H1 (cell line): ENCODE results near the gene OTUD1. TPM values are rescaled to one million over a fixed set of nuclear protein-coding genes. Genes with fewer than 3 reads are reported as not detected.

Experiments used
- CTCF ChIA-PET: fragments of 300-600 bp; sonication (Branson Sonifier 250); formaldehyde crosslinking; loops from one replicate; lab custom pipeline; 2021; ENCODE audit not compliant: partially characterized antibody; lab: Charles Lee
- POLR2A ChIA-PET: fragments of 300-600 bp; sonication (Branson Sonifier 250); formaldehyde crosslinking; loops from one replicate; lab custom pipeline; 2021; ENCODE audit warnings: inconsistent platforms; ENCODE audit not compliant: partially characterized antibody; lab: Charles Lee
- DNase-seq, 2 experiments: peaks; one replicate each; pipeline versions ENCODE4 v3.0.0 to v3.0.0-alpha.2; 2010 to 2022; ENCODE audit warnings: low spot score in 2 of 2, low read depth in 1 of 2, mixed read lengths in 1 of 2
- FAIRE-seq: peaks from 2 replicates; lab custom pipeline; 2011; peaks lifted over from hg19 to GRCh38; lab: Jason Lieb, UNC
- H2AFZ ChIP-seq: 2 replicates; pipeline ENCODE4 v1.8.1; 2012; ENCODE audit warnings: low read length, inconsistent platforms
- H2AK5ac ChIP-seq: 2 replicates; pipeline ENCODE4 v1.6.1; 2013; ENCODE audit warnings: low read depth, low read length
- H2BK120ac ChIP-seq: replicated peaks from 2 replicates; pipeline ENCODE3; 2013; ENCODE audit warnings: low read depth, low read length, inconsistent platforms
- H2BK12ac ChIP-seq: 2 replicates; pipeline ENCODE4 v1.6.1; 2013; ENCODE audit warnings: low read depth, low read length
- H2BK15ac ChIP-seq: 2 replicates; pipeline ENCODE4 v1.6.1; 2013; ENCODE audit warnings: low read length
- H2BK20ac ChIP-seq: 2 replicates; pipeline ENCODE4 v1.6.1; 2013; ENCODE audit warnings: low read length
- H2BK5ac ChIP-seq: 2 replicates; pipeline ENCODE4 v1.6.1; 2013; ENCODE audit warnings: low read depth, low read length
- H3K14ac ChIP-seq: 2 replicates; pipeline ENCODE4 v1.6.1; 2013; ENCODE audit warnings: inconsistent platforms; ENCODE audit not compliant: insufficient read length
- H3K18ac ChIP-seq: 2 replicates; pipeline ENCODE4 v1.6.1; 2013; ENCODE audit warnings: low read length; ENCODE audit errors: extremely low read depth
- H3K23ac ChIP-seq: 2 replicates; pipeline ENCODE4 v1.6.1; 2013; ENCODE audit warnings: inconsistent platforms; ENCODE audit not compliant: insufficient read length
- H3K23me2 ChIP-seq: 2 replicates; pipeline ENCODE4 v1.6.1; 2013; ENCODE audit warnings: low read depth, low read length
- H3K27ac ChIP-seq: 2 replicates; pipeline ENCODE4 v1.6.1; 2011; ENCODE audit warnings: low read depth, low read length, inconsistent platforms
- H3K27me3 ChIP-seq, 4 experiments: replicated peaks in 1 of 4; 1 replicate in 1 of 4; 2 replicates in 3 of 4; pipeline versions ENCODE4 v1.6.1 to v1.8.1; 2011 to 2013; ENCODE audit warnings: low read length in 3 of 4, mild to moderate bottlenecking in 3 of 4, inconsistent platforms in 2 of 4, mixed read lengths in 2 of 4, moderate library complexity in 1 of 4; ENCODE audit not compliant: control insufficient read depth in 3 of 4, insufficient read depth in 3 of 4; ENCODE audit errors: extremely low read depth in 1 of 4
- H3K36me3 ChIP-seq, 4 experiments: 2 replicates each; pipeline versions ENCODE4 v1.6.1 to v1.8.1; 2011 to 2013; ENCODE audit warnings: mild to moderate bottlenecking in 4 of 4, low read length in 3 of 4, moderate library complexity in 2 of 4, control low read depth in 1 of 4, inconsistent platforms in 1 of 4; ENCODE audit not compliant: insufficient read depth in 4 of 4, control insufficient read depth in 2 of 4
- H3K4ac ChIP-seq: replicated peaks from 2 replicates; pipeline ENCODE3; 2013; ENCODE audit warnings: low read length, low read depth, mixed read lengths, inconsistent platforms; ENCODE audit not compliant: insufficient read length
- H3K4me1 ChIP-seq, 4 experiments: replicated peaks in 1 of 4; 1 replicate in 1 of 4; 2 replicates in 3 of 4; pipeline versions ENCODE4 v1.6.1 to v1.8.1; 2011 to 2013; ENCODE audit warnings: low read length in 3 of 4, inconsistent platforms in 2 of 4, mixed read lengths in 1 of 4; ENCODE audit not compliant: insufficient read depth in 4 of 4, control insufficient read depth in 3 of 4
- H3K4me2 ChIP-seq, 2 experiments: 2 replicates each; pipeline versions ENCODE4 v1.6.1 to v1.8.1; 2011 to 2013; ENCODE audit warnings: low read depth in 2 of 2, low read length in 2 of 2, control low read depth in 1 of 2, inconsistent platforms in 1 of 2, mild to moderate bottlenecking in 1 of 2; ENCODE audit not compliant: insufficient read depth in 1 of 2
- H3K4me3 ChIP-seq, 4 experiments: fragments of 200-600, 300-600 bp in 1 of 4; sonication (generic), shearing (Covaris generic), sonication (Bioruptor Twin) in 1 of 4; 2 replicates each; pipeline versions ENCODE4 v1.5.1 to v1.8.1; 2011 to 2016; ENCODE audit warnings: low read length in 4 of 4, low read depth in 3 of 4, control low read depth in 2 of 4, inconsistent platforms in 2 of 4, mild to moderate bottlenecking in 2 of 4, mixed read lengths in 1 of 4, moderate library complexity in 1 of 4; ENCODE audit not compliant: insufficient read depth in 2 of 4; ENCODE audit errors: extremely low read depth in 1 of 4
- H3K56ac ChIP-seq: replicated peaks from 2 replicates; pipeline ENCODE3; 2013; ENCODE audit warnings: low read depth, mild to moderate bottlenecking, mixed read lengths, low read length, inconsistent platforms; ENCODE audit not compliant: insufficient read length
- H3K79me1 ChIP-seq: 2 replicates; pipeline ENCODE4 v1.6.1; 2013; ENCODE audit warnings: low read depth, low read length, control low read depth
- H3K79me2 ChIP-seq, 2 experiments: 2 replicates each; pipeline versions ENCODE4 v1.6.1 to v1.8.1; 2012 to 2013; ENCODE audit warnings: low read length in 2 of 2, mild to moderate bottlenecking in 2 of 2, inconsistent platforms in 1 of 2; ENCODE audit not compliant: insufficient read depth in 2 of 2, control insufficient read depth in 1 of 2
- H3K9ac ChIP-seq, 4 experiments: replicated peaks in 1 of 4; 1 replicate in 1 of 4; 2 replicates in 3 of 4; pipeline versions ENCODE4 v1.6.1 to v1.8.1; 2011 to 2013; ENCODE audit warnings: low read depth in 3 of 4, low read length in 3 of 4, control low read depth in 2 of 4, mild to moderate bottlenecking in 2 of 4, moderate library complexity in 2 of 4, inconsistent platforms in 1 of 4; ENCODE audit errors: extremely low read depth in 1 of 4
- H3K9me3 ChIP-seq, 2 experiments: 2 replicates each; pipeline versions ENCODE4 v1.6.1 to v1.8.1; 2012 to 2013; ENCODE audit warnings: mild to moderate bottlenecking in 2 of 2, moderate library complexity in 2 of 2, control low read depth in 1 of 2, inconsistent platforms in 1 of 2, low read depth in 1 of 2, low read length in 1 of 2, mixed read lengths in 1 of 2; ENCODE audit not compliant: insufficient read depth in 2 of 2
- H4K20me1 ChIP-seq, 2 experiments: replicated peaks in 1 of 2; 2 replicates each; pipeline versions ENCODE3 to v1.8.1; 2011 to 2013; ENCODE audit warnings: inconsistent platforms in 2 of 2, low read length in 2 of 2, mild to moderate bottlenecking in 1 of 2; ENCODE audit not compliant: insufficient read depth in 2 of 2, control insufficient read depth in 1 of 2
- H4K5ac ChIP-seq: 2 replicates; pipeline ENCODE4 v1.6.1; 2013; ENCODE audit warnings: low read length, low read depth, mixed read lengths, inconsistent platforms; ENCODE audit not compliant: insufficient read length
- H4K8ac ChIP-seq: 2 replicates; pipeline ENCODE4 v1.8.0; 2013; ENCODE audit warnings: mild to moderate bottlenecking, moderate library complexity, low read length, inconsistent platforms; ENCODE audit not compliant: insufficient read depth; ENCODE audit errors: extremely low read depth
- H4K91ac ChIP-seq: replicated peaks from 2 replicates; pipeline ENCODE3; 2013; ENCODE audit warnings: low read length, mixed read lengths, inconsistent platforms; ENCODE audit not compliant: insufficient read length
- ATF3 ChIP-seq: IDR thresholded peaks from 2 replicates; pipeline ENCODE4 v1.6.1; 2011; ENCODE audit warnings: low read depth, mild to moderate bottlenecking, low read length; ENCODE audit not compliant: insufficient read depth
- EGR1 ChIP-seq: IDR thresholded peaks from 2 replicates; pipeline ENCODE4 v1.6.1; 2011; ENCODE audit warnings: low read depth, low read length, borderline replicate concordance
- RNF2 ChIP-seq: fragments of 200-900, 300-1000 bp; sonication (generic); IDR thresholded peaks from 2 replicates; pipeline ENCODE4 v1.7.1; 2016; ENCODE audit warnings: borderline replicate concordance, low read depth, mild to moderate bottlenecking, antibody characterized with exemption, low read length; ENCODE audit not compliant: poor library complexity, severe bottlenecking; ENCODE audit errors: missing control alignments
- SIX5 ChIP-seq: IDR thresholded peaks from 2 replicates; pipeline ENCODE4 v1.6.1; 2011; ENCODE audit warnings: mild to moderate bottlenecking, low read depth, low read length
- TCF12 ChIP-seq: IDR thresholded peaks from 2 replicates; pipeline ENCODE4 v1.6.1; 2011; ENCODE audit warnings: low read depth, mild to moderate bottlenecking, low read length
- WGBS, 2 experiments: shearing (Covaris generic) in 1 of 2; methylation state at CpG; one replicate each; pipeline versions ENCODE4 v1.1.6 to v1.1.7; 2013 to 2015; ENCODE audit warnings: low lambda C conversion rate in 2 of 2, mixed read lengths in 2 of 2, inconsistent platforms in 1 of 2, low coverage in 1 of 2, missing lambda C conversion rate in 1 of 2; ENCODE audit not compliant: insufficient replicate concordance in 2 of 2, insufficient coverage in 1 of 2, insufficient read length in 1 of 2; ENCODE audit errors: extremely low coverage in 1 of 2, missing lambda C conversion rate in 1 of 2; 5-methylcytosine and 5-hydroxymethylcytosine counted together
- polyA plus RNA-seq, 7 experiments: library from polyadenylated mRNA; depleted of rRNA in 3 of 7; stranded (reverse) in 5 of 7; unstranded in 2 of 7; fragments of >200 nt in 5 of 7; fragments of 200-250 nt in 2 of 7; gene quantifications; 1 replicate in 5 of 7; 2 replicates in 1 of 7; 4 replicates in 1 of 7; pipeline versions ENCODE4 v1.2.1 to v1.2.3, GENCODE V29; 2011 to 2013; ENCODE audit warnings: missing spikeins in 2 of 7, mixed read lengths in 2 of 7
- total RNA-seq: library from RNA; stranded (reverse); fragmentation: NEBNext Ultra II Directional; extraction: Animal tissue kit (Norgen Biotek cat#: 25700); gene quantifications from 2 replicates; pipeline ENCODE4 v1.2.1, GENCODE V29; 2021

Gene OTUD1
- total and polyA plus RNA-seq, 2 of the 8 experiments (the other 6 are each of a cell fraction or from before 2014, with no cell fraction given) = 1.3 to 7.1 TPM

- Histone ChIP-seq H3K56ac (no peak overlapping the region), H3K18ac (no peak overlapping the region), H4K5ac (no peak overlapping the region), H3K36me3 (no peaks in the 10 kb centered on the region), H2BK12ac (no peak overlapping the region), H4K8ac (no peak overlapping the region), H2BK15ac (no peak overlapping the region), H3K23me2 (peaks cover 4% of the 10 kb centered on the region; the same call in 1 of the 2 replicates), H3K9me3 (no peaks in the 10 kb centered on the region), H2AK5ac (no peak overlapping the region), H3K4me1 (no peaks in the 10 kb centered on the region; a peak in 1 of 7 replicates), H3K14ac (no peak overlapping the region), H3K9ac (no peak overlapping the region), H4K91ac (no peak overlapping the region), H3K79me1 (no peaks in the 10 kb centered on the region), H3K23ac (no peak overlapping the region), H3K4me2 (no peak overlapping the region), H3K4me3 (no peak overlapping the region), H2BK20ac (no peak overlapping the region), H2BK5ac (no peak overlapping the region), H3K27me3 (no peaks in the 10 kb centered on the region), H3K4ac (no peak overlapping the region), H2AFZ (no peak overlapping the region), H3K27ac (no peak overlapping the region), H2BK120ac (no peak overlapping the region), H4K20me1 (no peaks in the 10 kb centered on the region), H3K79me2 (no peaks in the 10 kb centered on the region)
- ChIA-PET CTCF (interaction anchor here (0.7 to 1.2 kb wide), 3 partner anchors 10 to 140 kb away, joined by 3 to 4 read pairs (median 4); no protein-coding TSS in a partner anchor), POLR2A (no interaction called here)
- DNase-seq (no peak), FAIRE-seq (no peak)
- 98% methylated on average over 2 of the region's 2 CpGs; no CpG with 5 or more reads in 1 of the 2 experiments for WGBS, 2 experiments
- TF ChIP-seq TCF12 (no peak), RNF2 (no peak), ATF3 (no peak), SIX5 (no peak), EGR1 (no peak)
Observed at GRCh38 chr10:23433701-23434100, 5.2 kb upstream of the OTUD1 start.
